Caco-2 (cell line): ENCODE data around the gene UXS1. TPM values are rescaled to one million over a fixed set of nuclear protein-coding genes. Genes with fewer than 3 reads are reported as not detected.

Source experiments
- BruUV-seq: library from RNA; stranded (reverse); fragments of 400-500 nt; replicated peaks from 2 replicates; lab custom pipeline; 2021; lab: Mats Ljungman, UMichigan
- CTCF ChIA-PET: fragments of 300-600 bp; sonication (Branson Sonifier 250); formaldehyde crosslinking; loops from one replicate; lab custom pipeline; 2022; ENCODE audit warnings: antibody characterized with exemption; lab: Charles Lee
- POLR2A ChIA-PET: fragments of 300-600 bp; sonication (Branson Sonifier 250); formaldehyde crosslinking; loops from one replicate; lab custom pipeline; 2022; ENCODE audit warnings: antibody characterized with exemption; lab: Charles Lee
- DNase-seq, 2 experiments: peaks; one replicate each; pipeline versions ENCODE4 v3.0.0 to v3.0.0-alpha.2; 2020 to 2022
- H3K27me3 ChIP-seq: replicated peaks from 2 replicates; pipeline ENCODE4 v1.6.0; 2011; ENCODE audit warnings: low read length; ENCODE audit not compliant: control insufficient read depth, insufficient read depth
- H3K36me3 ChIP-seq: 2 replicates; pipeline ENCODE4 v1.5.1; 2011; ENCODE audit warnings: low read length; ENCODE audit not compliant: control insufficient read depth, insufficient read depth
- H3K4me1 ChIP-seq: fragments of 250-450 bp; sonication (Bioruptor Pico); 2 replicates; pipeline ENCODE4 v1.5.1; 2020; ENCODE audit warnings: mild to moderate bottlenecking
- H3K4me3 ChIP-seq: 2 replicates; pipeline ENCODE4 v1.5.1; 2011; ENCODE audit warnings: low read depth, mild to moderate bottlenecking, control low read depth, low read length
- H3K9me3 ChIP-seq: fragments of 250-450 bp; sonication (Bioruptor Pico); 2 replicates; pipeline ENCODE4 v1.5.1; 2020; ENCODE audit warnings: mild to moderate bottlenecking, moderate library complexity
- H3K27ac Mint-ChIP-seq: one replicate; pipeline ENCODE4 v1.8.0; 2022; ENCODE audit warnings: mixed read lengths; ENCODE audit not compliant: unreplicated experiment
- H3K27me3 Mint-ChIP-seq: one replicate; pipeline ENCODE4 v1.8.0; 2022; ENCODE audit warnings: mixed read lengths; ENCODE audit not compliant: insufficient read depth, unreplicated experiment
- H3K36me3 Mint-ChIP-seq: one replicate; pipeline ENCODE4 v1.8.0; 2022; ENCODE audit warnings: mild to moderate bottlenecking, mixed read lengths; ENCODE audit not compliant: insufficient read depth, unreplicated experiment
- H3K4me1 Mint-ChIP-seq: one replicate; pipeline ENCODE4 v1.8.0; 2022; ENCODE audit warnings: low read depth, mixed read lengths; ENCODE audit not compliant: unreplicated experiment
- H3K4me3 Mint-ChIP-seq: one replicate; pipeline ENCODE4 v1.8.0; 2022; ENCODE audit warnings: mild to moderate bottlenecking, moderate library complexity, mixed read lengths; ENCODE audit not compliant: unreplicated experiment
- H3K9me3 Mint-ChIP-seq: one replicate; pipeline ENCODE4 v1.8.0; 2022; ENCODE audit warnings: mixed read lengths; ENCODE audit not compliant: unreplicated experiment
- CTCF ChIP-seq, 2 experiments: fragments of 200-600 bp in 1 of 2; IDR thresholded peaks; 1 replicate in 1 of 2; 2 replicates in 1 of 2; pipeline versions ENCODE4 v1.5.1 to v1.8.0; 2011 to 2022; ENCODE audit warnings: antibody characterized with exemption in 1 of 2, control low read depth in 1 of 2, inconsistent platforms in 1 of 2, low read depth in 1 of 2, low read length in 1 of 2, mild to moderate bottlenecking in 1 of 2, moderate library complexity in 1 of 2; ENCODE audit not compliant: insufficient read depth in 1 of 2, severe bottlenecking in 1 of 2, unreplicated experiment in 1 of 2
- intact Hi-C: fragments of 100-400 bp; cut with micrococcal nuclease; formaldehyde crosslinking; loops from one replicate; pipeline ENCODE4 v1.10.0; 2022; ENCODE audit not compliant: unreplicated experiment
- total RNA-seq: library from RNA; stranded (reverse); gene quantifications from 2 replicates; pipeline ENCODE4 v1.2.3, GENCODE V29; 2022

The UXS1 gene
- total RNA-seq, 1 experiment from 2014 or later, result 72.7 TPM

DNA sequence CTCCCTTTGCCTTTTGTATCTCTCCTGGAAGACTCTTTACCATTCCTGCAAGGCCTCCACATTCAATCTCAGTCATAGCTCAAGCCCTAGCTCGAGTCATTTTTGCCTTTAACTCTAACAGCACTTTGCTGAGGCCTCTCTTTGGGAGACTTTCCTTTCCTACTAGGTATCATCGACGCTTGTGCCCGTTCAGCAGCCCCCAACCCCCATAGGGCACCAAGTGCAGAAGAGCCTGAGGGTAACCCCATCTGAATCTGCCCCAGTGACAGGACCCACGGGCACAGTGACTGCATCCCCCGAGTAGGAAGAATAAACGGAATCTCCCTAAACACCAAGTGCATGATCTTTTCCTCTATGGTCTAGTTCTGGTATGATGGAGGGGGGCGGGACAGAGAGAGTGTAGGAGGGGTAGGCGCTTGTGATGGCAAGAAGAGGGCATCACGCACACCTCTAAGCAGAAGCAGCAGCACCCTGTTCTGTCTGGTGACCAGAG lies 66.3 kb downstream of the UXS1 start:
- H3K27ac Mint-ChIP-seq, result peak overlapping the region; percentile 78
- intact Hi-C loops, result loop anchor here (5.0 kb wide), 2 partner anchors 34 to 64 kb away; partner anchors contain the start of gene UXS1
- H3K36me3 Mint-ChIP-seq, result peaks cover 48% of the 10 kb centered on the region
- Histone ChIP-seq H3K27me3 (no peaks in the 10 kb centered on the region), H3K9me3 (no peaks in the 10 kb centered on the region), H3K36me3 (peaks cover 6% of the 10 kb centered on the region), H3K4me1 (peaks cover 64% of the 10 kb centered on the region), H3K4me3 (no peak overlapping the region)
- no peak for DNase-seq
- H3K27me3 Mint-ChIP-seq, result no peaks in the 10 kb centered on the region
- peaks cover 50% of the 10 kb centered on the region for H3K4me1 Mint-ChIP-seq
- ChIA-PET POLR2A (no interaction called here), CTCF (no interaction called here)
- no peak for TF ChIP-seq CTCF (IDR thresholded peaks at IDR 0.05; ENCODE audit: insufficient read depth in 1 of 2, low read depth in 1 of 2, low read length in 1 of 2, severe bottlenecking in 1 of 2, unreplicated experiment in 1 of 2)
- no peak overlapping the region for H3K4me3 Mint-ChIP-seq
- H3K9me3 Mint-ChIP-seq, result no peaks in the 10 kb centered on the region
- no TSS peak for BruUV-seq

DNA sequence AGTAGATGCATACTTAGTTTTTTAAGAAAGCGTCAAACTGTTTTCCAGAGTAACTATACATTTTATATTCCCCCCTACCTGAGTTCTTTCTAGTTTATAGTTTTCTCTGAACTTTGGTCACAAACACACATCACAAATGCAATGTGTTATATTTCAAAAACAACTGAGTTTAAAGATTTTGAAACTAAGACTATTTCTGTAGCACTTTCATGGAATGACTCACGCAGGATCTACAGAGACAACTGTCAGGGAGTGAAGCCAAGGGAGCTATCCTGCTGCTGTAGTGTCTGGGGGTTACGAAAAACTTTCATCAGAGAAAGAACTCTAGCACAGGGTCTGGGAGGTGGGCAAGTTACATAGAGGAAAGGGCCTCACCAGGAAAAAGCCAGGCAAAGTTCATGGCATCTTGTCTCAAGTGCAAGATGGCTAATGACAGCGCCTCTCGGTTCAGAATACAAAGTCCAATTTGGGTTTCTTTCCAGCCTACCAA lies 66.8 kb downstream of the UXS1 start:
- POLR2A ChIA-PET, result no interaction called here
- H3K27ac Mint-ChIP-seq, result peak overlapping the region; percentile 78
- Histone ChIP-seq H3K9me3 (no peaks in the 10 kb centered on the region), H3K4me3 (no peak overlapping the region), H3K36me3 (peaks cover 6% of the 10 kb centered on the region), H3K4me1 (peaks cover 64% of the 10 kb centered on the region), H3K27me3 (no peaks in the 10 kb centered on the region)
- BruUV-seq, result no TSS peak
- intact Hi-C loops, result loop anchor here (5.0 kb wide), 2 partner anchors 35 to 65 kb away; partner anchors contain the start of gene UXS1
- H3K4me3 Mint-ChIP-seq, result peak overlapping the region; percentile 59
- no peaks in the 10 kb centered on the region for H3K9me3 Mint-ChIP-seq
- peaks cover 50% of the 10 kb centered on the region for H3K4me1 Mint-ChIP-seq
- peaks cover 49% of the 10 kb centered on the region for H3K36me3 Mint-ChIP-seq
- no peak for TF ChIP-seq CTCF (IDR thresholded peaks at IDR 0.05; ENCODE audit: insufficient read depth in 1 of 2, low read depth in 1 of 2, low read length in 1 of 2, severe bottlenecking in 1 of 2, unreplicated experiment in 1 of 2)
- CTCF ChIA-PET, result no interaction called here
- DNase-seq, result no peak
- no peaks in the 10 kb centered on the region for H3K27me3 Mint-ChIP-seq

DNA sequence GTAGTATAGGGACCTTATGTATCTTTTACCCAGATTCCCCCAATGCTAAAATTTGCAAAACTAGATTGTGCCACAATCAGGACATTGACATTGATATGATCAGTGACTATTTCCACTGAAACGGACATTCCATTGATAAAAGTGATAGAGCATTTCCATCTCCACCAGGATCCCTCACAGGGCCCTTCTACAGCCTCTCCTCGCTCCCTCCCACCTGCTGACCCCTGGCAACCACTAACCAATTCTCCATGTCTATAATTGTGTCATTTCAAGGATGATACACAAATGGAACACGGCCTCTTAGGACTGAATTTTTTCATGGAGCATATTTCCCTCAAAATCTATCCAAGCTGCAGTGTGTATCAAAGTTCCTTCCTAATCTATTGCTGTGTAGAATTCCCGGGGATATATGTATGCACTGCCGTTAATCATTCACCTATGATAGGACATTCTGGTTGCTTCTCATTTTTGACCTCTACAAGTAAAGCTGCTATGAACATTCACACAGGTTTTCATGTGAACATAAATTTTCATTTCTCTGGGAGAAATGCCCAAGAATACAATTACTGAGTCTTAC lies 67.3 kb downstream of the UXS1 start:
- ChIA-PET CTCF (no interaction called here), POLR2A (no interaction called here)
- H3K4me1 Mint-ChIP-seq, result peaks cover 50% of the 10 kb centered on the region
- Histone ChIP-seq H3K4me1 (peaks cover 64% of the 10 kb centered on the region), H3K27me3 (no peaks in the 10 kb centered on the region), H3K9me3 (no peaks in the 10 kb centered on the region), H3K4me3 (no peak overlapping the region), H3K36me3 (peaks cover 6% of the 10 kb centered on the region)
- H3K36me3 Mint-ChIP-seq, result peaks cover 49% of the 10 kb centered on the region
- no TSS peak for BruUV-seq
- no peak for DNase-seq
- no peaks in the 10 kb centered on the region for H3K27me3 Mint-ChIP-seq
- H3K9me3 Mint-ChIP-seq, result no peaks in the 10 kb centered on the region
- TF ChIP-seq CTCF (IDR thresholded peaks at IDR 0.05; ENCODE audit: insufficient read depth in 1 of 2, low read depth in 1 of 2, low read length in 1 of 2, severe bottlenecking in 1 of 2, unreplicated experiment in 1 of 2), result no peak
- peak overlapping the region; percentile 59 for H3K4me3 Mint-ChIP-seq
- intact Hi-C loops, result loop anchor here (5.0 kb wide), 2 partner anchors 36 to 66 kb away; partner anchors contain the start of gene UXS1
- H3K27ac Mint-ChIP-seq, result peak overlapping the region; percentile 78
